ENCODE results near the gene EVA1C.
"Not testable (repeated sequence)": the region's sequence is repeated elsewhere in the genome, so short reads cannot be mapped to it uniquely, and the experiment has no call there.

The EVA1C gene

GRCh38 chr21:32534113-32534512, 121.6 kb downstream of the EVA1C start:
- no peak for DNase-seq

- DNase-seq, result no peak
Measured at GRCh38 chr21:32535612-32536011, 123.1 kb downstream of the EVA1C start.

DNA sequence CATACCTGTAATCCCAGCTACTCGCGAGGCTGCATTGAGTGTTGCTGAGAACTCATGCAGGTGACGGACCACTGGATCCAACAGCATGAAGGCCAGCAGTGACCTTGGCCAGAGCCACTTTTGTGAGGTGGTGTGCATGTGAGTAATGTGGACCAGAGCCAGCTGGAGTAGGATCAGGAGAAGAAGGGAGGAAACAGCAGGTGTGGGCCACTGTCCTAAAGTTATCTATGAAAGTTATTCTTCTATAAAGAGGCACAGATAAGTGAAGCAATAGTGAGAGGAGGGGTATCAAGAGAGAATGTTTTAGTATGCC, 125.0 kb downstream of the EVA1C start:
- no peak for DNase-seq

DNA sequence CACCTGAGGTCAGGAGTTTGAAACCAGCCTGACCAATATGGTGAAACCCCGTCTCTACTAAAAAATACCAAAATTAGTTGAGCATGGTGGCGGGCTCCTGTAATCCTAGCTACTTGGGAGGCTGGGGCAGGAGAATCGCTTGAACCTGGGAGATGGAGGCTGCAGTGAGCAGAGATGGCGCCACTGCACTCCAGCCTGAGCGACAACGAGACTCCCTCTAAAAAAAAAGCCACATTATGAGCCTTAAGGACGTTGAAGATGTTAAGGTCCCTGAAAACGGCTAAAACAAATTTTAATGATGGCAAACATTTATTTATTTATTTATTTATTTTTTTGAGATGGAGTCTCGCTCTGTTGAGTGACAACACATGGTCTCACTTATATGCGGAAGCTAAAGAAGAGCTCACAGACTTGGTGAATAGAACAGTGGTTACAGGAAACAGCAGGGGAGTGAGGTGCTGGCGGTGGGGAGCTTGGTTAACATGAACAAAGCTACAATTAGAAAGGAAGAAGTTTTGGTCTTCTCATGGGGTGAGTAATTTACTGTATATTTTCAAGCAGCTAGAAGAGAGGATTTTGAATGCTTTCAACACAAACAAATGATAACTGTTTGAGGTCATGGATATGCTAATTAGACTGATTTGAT, 125.8 kb downstream of the EVA1C start:
- no peak for DNase-seq

- DNase-seq, result no peak
Measured at GRCh38 chr21:32539378-32539777, 126.9 kb downstream of the EVA1C start.

DNA sequence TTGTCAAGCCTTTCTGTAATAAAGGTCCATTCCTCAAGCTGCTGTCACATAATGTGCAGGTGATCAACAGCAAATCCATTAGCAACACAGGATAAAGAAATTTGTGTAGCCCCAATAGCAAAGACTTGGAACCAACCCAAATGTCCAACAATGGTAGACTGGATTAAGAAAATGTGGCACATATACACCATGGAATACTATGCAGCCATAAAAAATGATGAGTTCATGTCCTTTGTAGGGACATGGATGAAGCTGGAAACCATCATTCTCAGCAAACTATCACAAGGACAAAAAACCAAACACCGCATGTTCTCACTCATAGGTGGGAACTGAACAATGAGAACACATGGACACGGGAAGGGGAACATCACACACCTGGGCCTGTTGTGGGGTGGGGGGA, 130.6 kb downstream of the EVA1C start:
- not testable (repeated sequence) for DNase-seq

GRCh38 chr21:32543975-32544374, 131.5 kb downstream of the EVA1C start:
- DNase-seq, result no peak

- no peak for DNase-seq
Measured at GRCh38 chr21:32544697-32545096, 132.2 kb downstream of the EVA1C start.

GRCh38 chr21:32545948-32546441, 133.5 kb downstream of the EVA1C start:
- DNase-seq, result no peak

DNA sequence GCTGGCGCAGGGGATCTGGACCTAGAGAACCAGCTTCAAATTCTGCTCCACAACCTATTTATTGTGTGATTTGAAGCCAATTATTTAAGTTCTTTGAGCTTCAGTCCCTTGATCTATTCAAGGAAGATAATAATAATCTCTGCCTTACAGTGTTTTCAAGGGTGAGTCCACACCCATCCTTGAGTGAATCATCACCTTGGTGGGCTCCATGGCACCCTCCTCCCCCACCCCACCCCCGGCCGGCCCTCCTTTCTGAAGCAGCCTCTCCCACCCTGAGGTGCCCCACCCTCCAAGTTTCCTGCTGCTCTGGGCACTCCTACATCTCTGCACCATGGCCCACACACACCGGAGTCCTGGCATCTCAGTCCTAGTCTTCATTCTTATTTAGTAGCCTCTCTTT, 134.5 kb downstream of the EVA1C start:
- no peak for DNase-seq

DNA sequence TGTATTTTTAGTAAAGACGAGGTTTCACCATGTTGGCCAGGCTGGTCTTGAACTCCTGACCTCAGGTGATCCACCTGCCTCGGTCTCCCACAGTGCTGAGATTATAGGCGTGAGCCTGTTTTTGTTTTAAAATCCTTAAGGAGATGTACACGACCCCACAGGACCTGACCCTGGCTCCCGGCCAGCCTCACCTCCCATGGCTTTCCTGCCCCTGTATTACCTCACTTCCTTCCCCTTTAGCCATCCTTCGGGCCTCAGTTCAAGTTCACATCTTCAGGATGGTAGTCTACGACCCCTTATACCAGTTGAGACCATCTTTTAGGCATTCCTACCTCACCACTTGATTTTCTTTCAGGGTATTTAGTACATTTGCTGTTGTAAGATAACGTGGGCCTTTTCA, 136.5 kb downstream of the EVA1C start:
- no peak for DNase-seq

DNA sequence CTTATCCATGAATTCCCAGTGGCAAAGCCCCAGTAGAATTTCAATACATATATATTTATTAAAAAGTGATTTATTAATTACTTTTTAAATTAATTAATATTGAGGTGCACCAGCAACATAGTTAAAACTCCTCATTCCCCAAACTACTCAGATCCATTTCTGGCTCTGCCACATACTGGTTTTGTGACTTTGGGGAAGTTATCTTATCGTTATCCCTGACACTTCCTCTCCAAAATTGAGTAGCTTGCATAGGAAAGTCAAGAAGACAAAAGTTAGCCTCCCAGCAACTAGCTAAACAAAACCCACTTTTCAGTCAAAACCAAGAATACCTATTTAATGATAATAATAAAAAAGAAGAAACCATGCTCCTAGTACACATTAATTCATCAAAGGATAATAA, 136.9 kb downstream of the EVA1C start:
- DNase-seq, result no peak

DNA sequence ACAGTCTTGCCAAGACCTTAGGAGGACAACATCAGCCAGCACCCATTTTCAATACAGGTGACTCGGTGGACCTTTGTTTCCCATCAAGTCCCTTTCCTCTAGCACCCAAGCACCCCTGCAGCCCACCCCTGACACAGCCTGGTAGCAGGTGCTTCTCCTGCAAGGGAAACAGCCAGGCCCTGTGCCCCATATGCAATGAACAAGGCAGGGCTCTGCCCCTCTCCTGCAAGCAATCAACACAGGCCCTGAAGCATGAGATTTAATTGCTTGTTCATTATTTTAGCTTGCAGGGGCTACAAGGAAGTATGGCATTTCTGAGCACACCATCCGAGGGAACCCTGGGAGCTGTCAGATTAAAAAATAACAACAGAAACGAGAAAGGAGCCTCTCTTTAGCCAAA, 137.4 kb downstream of the EVA1C start:
- DNase-seq, result no peak

DNA sequence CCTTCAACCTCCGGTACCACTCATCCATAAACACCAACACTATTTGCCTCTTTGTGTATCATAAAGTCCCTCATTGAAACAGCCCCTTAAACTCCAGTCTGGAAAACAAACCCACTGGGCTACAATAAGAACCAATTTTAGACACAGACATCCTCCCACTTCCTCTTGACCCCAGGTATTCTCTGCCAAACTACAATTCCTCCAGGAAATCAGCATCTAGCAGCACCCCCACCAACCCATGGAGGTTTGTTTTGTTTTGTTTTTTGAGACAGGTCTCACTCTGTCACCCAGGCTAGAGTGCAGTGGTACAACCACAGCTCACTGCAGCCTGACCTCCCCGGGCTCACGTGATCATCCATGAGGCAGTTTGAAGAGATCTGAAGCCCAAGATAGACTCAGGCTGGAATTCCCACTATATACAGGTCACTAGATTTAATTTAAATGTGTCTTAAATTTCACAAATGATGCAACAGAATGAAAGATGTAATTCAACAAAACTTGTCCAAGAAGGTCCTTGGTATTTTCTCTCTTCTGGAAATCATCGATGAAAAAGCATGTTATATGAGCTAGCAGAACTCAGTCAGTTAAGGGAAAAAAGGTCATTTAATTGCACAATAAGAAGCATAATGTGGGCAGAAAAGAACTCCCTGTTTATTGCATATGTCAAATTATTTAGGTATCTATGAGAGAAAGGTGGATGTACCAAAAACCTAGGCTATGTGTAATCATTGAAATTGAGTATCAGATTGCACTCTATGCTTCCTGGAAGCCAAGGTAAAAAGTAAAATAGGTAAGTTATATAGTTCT, 142.5 kb downstream of the EVA1C start:
- no peak for DNase-seq

DNA sequence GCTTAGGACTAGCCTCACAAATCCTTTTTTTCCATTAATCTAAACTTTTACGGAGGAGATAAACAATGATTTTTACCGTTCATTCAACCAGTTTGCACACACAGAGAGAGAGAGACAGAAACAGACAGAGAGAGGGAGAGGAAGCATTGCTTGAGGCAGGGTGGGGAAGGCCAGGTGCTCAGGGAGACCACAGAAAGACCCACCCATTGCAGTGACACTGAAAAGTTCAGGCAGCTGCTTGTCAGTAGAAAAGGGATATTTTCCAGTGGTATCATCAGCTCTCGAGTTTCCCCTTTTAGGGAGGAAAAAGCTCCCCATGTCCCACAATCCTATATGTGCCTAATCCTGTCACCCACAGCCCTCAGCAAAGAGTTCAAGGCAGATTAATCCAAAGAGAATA, 145.6 kb downstream of the EVA1C start:
- DNase-seq, result no peak

GRCh38 chr21:32559006-32559610, 146.6 kb downstream of the EVA1C start:
- DNase-seq, result no peak

DNA sequence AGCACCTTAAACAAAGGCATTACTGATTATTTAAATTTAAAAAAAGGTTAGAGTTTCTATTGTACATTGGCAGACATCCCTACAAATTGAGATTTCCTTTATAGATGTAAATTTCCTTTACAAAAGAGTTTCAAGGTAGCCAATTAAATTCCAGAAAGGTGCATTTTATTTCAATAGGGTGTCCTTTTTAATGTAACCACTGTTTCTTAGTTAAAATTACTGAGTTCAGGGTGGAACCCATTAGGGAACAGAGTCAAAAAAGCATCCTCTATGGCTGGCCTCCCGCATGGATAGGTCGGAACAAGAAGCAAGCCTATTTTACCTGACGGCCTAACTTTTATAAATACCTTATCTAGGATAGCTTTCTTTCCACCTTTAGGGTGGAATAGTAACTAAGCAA, 148.4 kb downstream of the EVA1C start:
- DNase-seq, result no peak

GRCh38 chr21:32561476-32561875, 149.0 kb downstream of the EVA1C start:
- DNase-seq, result not testable (repeated sequence)

GRCh38 chr21:32562426-32562825, 149.9 kb downstream of the EVA1C start:
- DNase-seq, result no peak

- no peak for DNase-seq
Measured at GRCh38 chr21:32562915-32563314, 150.4 kb downstream of the EVA1C start.
